Heart right ventricle (tissue), 16 donors: Measurements from ENCODE around the gene CHEK2. TPM values are rescaled to one million over a fixed set of nuclear protein-coding genes. Genes with fewer than 3 reads are reported as not detected.
A peak's percentile ranks its signal among the peaks of the same experiment; 100 is the strongest.

ENCODE experiments used
- ATAC-seq, 8 donors: fragments of 200-7000 bp; cut with Tn5 transposase; one replicate each; pipeline ENCODE4 v1.9.1; 2020; ENCODE audit warnings: mild to moderate bottlenecking in 8 of 8, moderate library complexity in 8 of 8, moderate number of reproducible peaks in 1 of 8
- DNase-seq, 2 donors: peaks; one replicate each; pipeline ENCODE4 v3.0.0-alpha.2; 2020
- H3K27ac ChIP-seq, 10 donors: fragments of 200-600 bp; sonication (generic) in 2 of 10; one replicate each; pipeline versions ENCODE4 v1.5.0 to v1.8.0; 2020 to 2022; ENCODE audit warnings: mild to moderate bottlenecking in 3 of 10
- H3K27me3 ChIP-seq, 7 donors: fragments of 200-600 bp; one replicate each; pipeline ENCODE4 v1.8.0; 2021 to 2022; ENCODE audit warnings: mild to moderate bottlenecking in 2 of 7
- H3K36me3 ChIP-seq, 9 donors: fragments of 200-600 bp; sonication (generic) in 1 of 9; one replicate each; pipeline versions ENCODE4 v1.5.0 to v1.8.0; 2020 to 2022; ENCODE audit warnings: mild to moderate bottlenecking in 2 of 9
- H3K4me1 ChIP-seq, 9 donors: fragments of 200-600 bp; sonication (generic) in 1 of 9; one replicate each; pipeline versions ENCODE4 v1.5.0 to v1.8.0; 2020 to 2022; ENCODE audit warnings: mild to moderate bottlenecking in 4 of 9
- H3K4me3 ChIP-seq, 10 donors: fragments of 200-600 bp; sonication (generic) in 2 of 10; one replicate each; pipeline versions ENCODE4 v1.5.0 to v1.8.0; 2020 to 2022; ENCODE audit warnings: mild to moderate bottlenecking in 7 of 10, moderate library complexity in 2 of 10
- H3K9me3 ChIP-seq, 11 donors: fragments of 200-600 bp in 10 of 11; sonication (generic) in 2 of 11; one replicate each; pipeline versions ENCODE4 v1.5.0 to v1.8.0; 2013 to 2022; ENCODE audit warnings: mild to moderate bottlenecking in 2 of 11, control low read depth in 1 of 11, moderate library complexity in 1 of 11
- WGBS, 2 donors: extraction: QIAGEN DNeasy Blood & Tissue Kit; methylation state at CpG; one replicate each; pipeline ENCODE4 v1.1.7; 2013; ENCODE audit warnings: inconsistent platforms in 1 of 2; 5-methylcytosine and 5-hydroxymethylcytosine counted together
- intact Hi-C, 10 donors: fragments of 100-400 bp; cut with DNase I; formaldehyde crosslinking; loops; one replicate each; pipeline versions ENCODE4 v1.11.1 to v1.14.2; 2022
- polyA plus RNA-seq, 2 donors: library from polyadenylated mRNA; stranded (reverse); fragments of 200-250 nt; gene quantifications; one replicate each; pipeline ENCODE4 v1.2.3, GENCODE V29; 2013
- total RNA-seq, 10 donors: library from RNA; stranded (reverse); fragmentation: NEBNext Ultra II Directional in 3 of 10; extraction: Animal tissue kit (Norgen Biotek cat#: 25700) in 3 of 10; gene quantifications; one replicate each; pipeline versions ENCODE4 v1.2.1 to v1.2.4, GENCODE V29; 2021 to 2023
- TF ChIP-seq, protein P1 (sequence below), 9 donors: fragments of 200-600 bp; sonication (generic) in 2 of 9; IDR thresholded peaks; one replicate each; pipeline versions ENCODE4 v1.5.0 to v1.8.0; 2021 to 2022; ENCODE audit warnings: antibody characterized with exemption in 9 of 9, mild to moderate bottlenecking in 5 of 9, moderate library complexity in 1 of 9
- donor health status: Arrhythmogenic right ventricular cardiomyopathy.
- donor health status: ischemic (EF 13 %, LVEDD 7.1; RV severe dilation, severe dysfunction).
- donor health status: healthy with polysubstance abuse.
- donor health status: DM: no; HTN: yes; CAD: no.
- donor health status: DM: no; HTN: no; CAD: no.
- donor health status: ischemic (EF 25% LVEDD 6.9; RV normal size, moderate dysfunction).
- donor health status: ischemic (EF 25% LVEDD 5.7; RV mildly dilated, moderate dysfunction).
- donor health status: healthy.
- donor health status: DM: yes; HTN: yes; CAD: no.
- donor health status: Ischemic cardiomyopathy.
- donor health status: ischemic (EF 35%, LVEDD 5.7; RV mildly dilated, moderate dysfunction).
- donor health status: nonischemic (EF 11% LVEDD 7.7; RV severe dilation, severe dysfunction).
- donor health status: DM: yes; HTN: yes; CAD: no.
- donor health status: PGD.
- donor health status: ischemic (EF 29% LVEDD 5.4; RV normal size, mild dysfunction).
- donor health status: nonischemic (EF 23%, LVEDD 6.1; RV moderate dilation, normal function).

Gene CHEK2
- total and polyA plus RNA-seq, 12 donors = 0.74 to 8.0 (median 1.7) TPM

DNA sequence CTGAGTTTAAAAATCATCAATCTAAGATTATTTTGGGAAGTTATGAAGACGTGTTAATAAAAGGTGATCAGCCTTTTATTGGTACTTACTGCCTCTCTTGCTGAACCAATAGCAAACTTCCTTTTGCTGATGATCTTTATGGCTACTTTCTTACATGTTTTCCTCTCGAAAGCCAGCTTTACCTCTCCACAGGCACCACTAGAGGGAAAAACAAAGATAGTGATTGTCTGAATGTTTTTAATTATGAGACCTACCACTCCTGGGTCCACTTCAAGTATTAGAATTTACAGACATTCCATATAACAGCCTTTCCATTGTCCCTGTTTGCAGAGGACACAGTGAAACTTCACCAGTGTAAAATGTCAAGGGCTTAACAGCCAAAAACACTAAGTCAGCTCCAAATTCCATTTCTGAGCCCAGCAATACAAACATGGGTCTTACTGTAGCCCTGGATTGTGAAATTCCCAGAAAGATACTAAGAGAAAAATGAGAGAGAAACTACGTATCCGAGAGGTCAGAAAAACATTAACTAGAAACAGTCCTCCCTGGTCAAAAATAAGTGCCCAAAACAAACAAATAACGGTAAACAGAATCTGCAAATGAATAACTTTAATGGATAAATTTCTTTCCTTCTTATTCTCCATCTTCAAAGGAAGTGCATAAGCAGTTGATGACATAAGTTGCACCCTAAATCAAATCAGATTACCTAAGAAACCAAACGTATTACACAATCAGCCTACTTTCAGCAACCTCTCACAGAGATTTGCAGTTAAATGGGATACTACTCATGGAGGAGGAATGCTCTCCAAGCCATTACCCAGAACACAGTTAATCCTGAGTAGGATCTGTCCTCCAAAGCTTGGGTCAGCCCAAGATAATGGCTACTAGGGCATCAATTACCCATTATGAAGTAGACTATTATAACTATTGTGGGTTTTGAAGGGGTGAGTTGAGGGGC lies 29.5 kb downstream of the CHEK2 start:
- no peaks in the 10 kb centered on the region for H3K9me3 ChIP-seq
- H3K4me3 ChIP-seq = peak overlapping the region in 3 of 10 donors; percentile 1 to 4 (median 3)
- intact Hi-C loops = no loop called here
- DNase-seq (no peak), ATAC-seq (peak in 7 of 8 donors; percentile 23 to 90 (median 56))
- H3K4me1 ChIP-seq = peaks cover 4 to 25% (median 20%) of the 10 kb centered on the region in 9 donors
- H3K27ac ChIP-seq = peak overlapping the region in 9 of 10 donors; percentile 14 to 82 (median 65)
- 62 to 67% methylated on average over 6 of the region's 6 CpGs for WGBS, 2 donors
- TF ChIP-seq, protein P1, sequence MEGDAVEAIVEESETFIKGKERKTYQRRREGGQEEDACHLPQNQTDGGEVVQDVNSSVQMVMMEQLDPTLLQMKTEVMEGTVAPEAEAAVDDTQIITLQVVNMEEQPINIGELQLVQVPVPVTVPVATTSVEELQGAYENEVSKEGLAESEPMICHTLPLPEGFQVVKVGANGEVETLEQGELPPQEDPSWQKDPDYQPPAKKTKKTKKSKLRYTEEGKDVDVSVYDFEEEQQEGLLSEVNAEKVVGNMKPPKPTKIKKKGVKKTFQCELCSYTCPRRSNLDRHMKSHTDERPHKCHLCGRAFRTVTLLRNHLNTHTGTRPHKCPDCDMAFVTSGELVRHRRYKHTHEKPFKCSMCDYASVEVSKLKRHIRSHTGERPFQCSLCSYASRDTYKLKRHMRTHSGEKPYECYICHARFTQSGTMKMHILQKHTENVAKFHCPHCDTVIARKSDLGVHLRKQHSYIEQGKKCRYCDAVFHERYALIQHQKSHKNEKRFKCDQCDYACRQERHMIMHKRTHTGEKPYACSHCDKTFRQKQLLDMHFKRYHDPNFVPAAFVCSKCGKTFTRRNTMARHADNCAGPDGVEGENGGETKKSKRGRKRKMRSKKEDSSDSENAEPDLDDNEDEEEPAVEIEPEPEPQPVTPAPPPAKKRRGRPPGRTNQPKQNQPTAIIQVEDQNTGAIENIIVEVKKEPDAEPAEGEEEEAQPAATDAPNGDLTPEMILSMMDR (IDR thresholded peaks at IDR 0.05) = no peak
- H3K27me3 ChIP-seq = no peaks in the 10 kb centered on the region
- H3K36me3 ChIP-seq = peaks cover 0 to 4% (median 0%) of the 10 kb centered on the region in 9 donors

DNA sequence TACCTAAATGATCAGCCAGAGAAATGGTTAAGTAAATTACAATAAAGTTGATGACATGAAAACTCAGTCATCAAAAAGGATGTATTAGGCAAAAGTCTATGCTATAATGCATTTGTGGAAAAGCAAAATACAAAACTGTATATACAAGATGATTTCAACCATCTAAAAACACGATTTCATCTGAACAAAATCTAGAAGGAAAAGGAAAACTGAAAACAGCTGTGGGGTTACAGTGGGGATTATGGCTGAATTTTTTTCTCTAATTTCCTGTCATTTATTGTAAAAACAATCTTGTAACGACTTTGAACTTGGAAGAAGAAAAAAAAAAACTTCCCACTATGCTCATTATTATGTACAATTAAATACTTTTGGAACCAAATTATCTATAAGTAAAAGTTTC lies 30.3 kb downstream of the CHEK2 start:
- Histone ChIP-seq H3K4me1 (peaks cover 4 to 25% (median 20%) of the 10 kb centered on the region in 9 donors), H3K36me3 (peaks cover 0 to 10% (median 0%) of the 10 kb centered on the region in 9 donors), H3K27ac (peak overlapping the region in 9 of 10 donors; percentile 14 to 82 (median 65)), H3K4me3 (peak overlapping the region in 1 of 10 donors; percentile 1), H3K27me3 (no peaks in the 10 kb centered on the region), H3K9me3 (no peaks in the 10 kb centered on the region)
- ATAC-seq (no peak), DNase-seq (no peak)
- intact Hi-C loops = no loop called here
- WGBS, 2 donors = 41 to 62% methylated on average over 2 of the region's 2 CpGs
- TF ChIP-seq, protein P1 (IDR thresholded peaks at IDR 0.05) = no peak

DNA sequence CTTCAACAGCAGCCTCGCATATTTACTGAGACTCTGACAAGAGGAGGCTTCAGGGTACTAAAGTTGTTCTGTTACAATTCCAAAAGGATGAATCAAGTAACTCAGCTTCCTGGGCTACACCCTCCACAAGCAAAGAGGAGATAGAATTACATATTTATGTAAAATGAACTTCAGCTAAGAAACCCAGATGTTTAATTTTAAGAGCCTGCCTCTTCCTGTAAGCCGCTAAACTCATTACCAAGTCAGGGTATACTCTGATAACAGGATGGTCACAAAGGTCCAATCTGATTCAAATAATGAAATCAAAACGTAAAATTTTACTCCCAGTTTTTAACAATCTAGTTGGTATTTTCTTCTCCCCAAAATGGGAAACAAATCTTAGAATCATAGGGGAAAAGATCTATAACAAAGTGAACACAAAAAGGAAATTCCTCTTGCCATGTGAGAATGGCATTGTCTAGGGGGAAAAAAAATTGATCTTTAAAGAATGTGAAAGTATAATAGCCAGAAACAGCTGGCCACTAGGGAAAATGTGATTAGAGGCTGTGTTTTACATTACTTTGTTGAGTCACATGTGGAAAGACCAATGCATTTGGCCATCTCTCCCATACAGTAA lies 30.9 kb downstream of the CHEK2 start:
- intact Hi-C loops = no loop called here
- H3K4me3 ChIP-seq = peak overlapping the region in 2 of 10 donors; percentile 1 to 5
- H3K9me3 ChIP-seq = no peaks in the 10 kb centered on the region
- peak in 7 of 8 donors; percentile 43 to 87 (median 75) for ATAC-seq
- TF ChIP-seq, protein P1 (IDR thresholded peaks at IDR 0.05) = no peak
- no peaks in the 10 kb centered on the region for H3K27me3 ChIP-seq
- no peak for DNase-seq
- H3K27ac ChIP-seq = peak overlapping the region in 9 of 10 donors; percentile 14 to 82 (median 65)
- H3K36me3 ChIP-seq = peaks cover 0 to 10% (median 0%) of the 10 kb centered on the region in 9 donors
- WGBS, 2 donors = 47 to 56% methylated on average over 3 of the region's 3 CpGs
- peaks cover 4 to 25% (median 20%) of the 10 kb centered on the region in 9 donors for H3K4me1 ChIP-seq

DNA sequence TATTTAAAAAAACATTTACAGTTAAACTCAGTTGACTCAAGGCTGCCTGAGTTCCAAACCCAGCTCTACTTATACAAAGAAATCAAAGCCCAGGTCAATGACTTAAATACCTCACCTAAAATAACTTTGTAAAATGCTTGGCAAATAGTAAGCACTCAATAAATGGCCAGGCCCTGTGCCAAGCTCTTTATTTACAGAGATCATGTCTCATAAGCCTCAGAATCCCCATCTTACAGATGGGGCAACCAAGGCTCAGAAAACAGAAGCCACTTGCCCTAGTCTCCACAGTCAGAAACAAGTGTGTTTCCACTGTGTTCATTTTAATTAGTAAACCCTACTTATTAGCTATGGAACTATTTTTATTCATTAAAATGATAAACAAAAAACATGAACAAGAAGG lies 31.5 kb downstream of the CHEK2 start:
- H3K4me3 ChIP-seq = peak overlapping the region in 1 of 10 donors; percentile 5
- intact Hi-C loops = no loop called here

More for the DNA sequence above, 31.5 kb downstream of the CHEK2 start:
- Histone ChIP-seq H3K9me3 (no peaks in the 10 kb centered on the region), H3K27ac (peak overlapping the region in 9 of 10 donors; percentile 14 to 82 (median 65)), H3K36me3 (peaks cover 0 to 10% (median 0%) of the 10 kb centered on the region in 9 donors), H3K4me1 (peaks cover 4 to 25% (median 20%) of the 10 kb centered on the region in 9 donors), H3K27me3 (no peaks in the 10 kb centered on the region)
- ATAC-seq = no peak
- TF ChIP-seq, protein P1 (IDR thresholded peaks at IDR 0.05) = no peak
- no peak for DNase-seq
